Measurements from ENCODE around the gene NT5DC3.

NT5DC3 gene

GRCh38 chr12:103840876-103841689 is at the start of gene NT5DC3:
Gene NT5DC3 (minus strand): TSS chr12:103841234. CDS start chr12:103841156, 78 bp downstream.
- DNase-seq, result peak; percentile 78

- no peak for DNase-seq
These were observed 46.7 kb upstream of the NT5DC3 start for GRCh38 chr12:103887738-103888137.

- DNase-seq, result no peak
These were observed 45.3 kb upstream of the NT5DC3 start for GRCh38 chr12:103886195-103886797.

GRCh38 chr12:103884316-103884715 is 43.3 kb upstream of the NT5DC3 start:
- DNase-seq, result peak; percentile 31

- DNase-seq, result no peak
These were observed 42.9 kb upstream of the NT5DC3 start for GRCh38 chr12:103883908-103884307.

GRCh38 chr12:103882861-103883596 is 42.0 kb upstream of the NT5DC3 start:
- no peak for DNase-seq

- DNase-seq, result no peak
These were observed 40.2 kb upstream of the NT5DC3 start for GRCh38 chr12:103881261-103881660.

- DNase-seq, result no peak
These were observed 39.5 kb upstream of the NT5DC3 start for GRCh38 chr12:103880299-103881142.

- DNase-seq, result no peak
These were observed 38.8 kb upstream of the NT5DC3 start for GRCh38 chr12:103879878-103880277.

GRCh38 chr12:103879048-103879692 is 38.1 kb upstream of the NT5DC3 start:
- DNase-seq, result no peak

GRCh38 chr12:103877934-103878510 is 37.0 kb upstream of the NT5DC3 start:
- peak; percentile 51 for DNase-seq

GRCh38 chr12:103877288-103877687 is 36.3 kb upstream of the NT5DC3 start:
- no peak for DNase-seq

- DNase-seq, result no peak
These were observed 34.6 kb upstream of the NT5DC3 start for GRCh38 chr12:103875666-103876065.

- DNase-seq, result no peak
These were observed 27.2 kb upstream of the NT5DC3 start for GRCh38 chr12:103868215-103868614.

GRCh38 chr12:103865151-103865730 is 24.2 kb upstream of the NT5DC3 start:
- no peak for DNase-seq

- no peak for DNase-seq
These were observed 23.7 kb upstream of the NT5DC3 start for GRCh38 chr12:103864710-103865109.

- no peak for DNase-seq
These were observed 18.0 kb upstream of the NT5DC3 start for GRCh38 chr12:103858953-103859601.

- no peak for DNase-seq
These were observed 17.3 kb upstream of the NT5DC3 start for GRCh38 chr12:103858335-103858734.

- DNase-seq, result no peak
These were observed 16.1 kb upstream of the NT5DC3 start for GRCh38 chr12:103857164-103857563.

GRCh38 chr12:103855896-103856657 is 15.0 kb upstream of the NT5DC3 start:
- DNase-seq, result no peak
